ENCODE measurements around the gene RAB4B. TPM values are rescaled to one million over a fixed set of nuclear protein-coding genes. Genes with fewer than 3 reads are reported as not detected.

Gene RAB4B
- total RNA-seq, 2 donors from 2014 or later, result 14.6 to 23.6 TPM

DNA sequence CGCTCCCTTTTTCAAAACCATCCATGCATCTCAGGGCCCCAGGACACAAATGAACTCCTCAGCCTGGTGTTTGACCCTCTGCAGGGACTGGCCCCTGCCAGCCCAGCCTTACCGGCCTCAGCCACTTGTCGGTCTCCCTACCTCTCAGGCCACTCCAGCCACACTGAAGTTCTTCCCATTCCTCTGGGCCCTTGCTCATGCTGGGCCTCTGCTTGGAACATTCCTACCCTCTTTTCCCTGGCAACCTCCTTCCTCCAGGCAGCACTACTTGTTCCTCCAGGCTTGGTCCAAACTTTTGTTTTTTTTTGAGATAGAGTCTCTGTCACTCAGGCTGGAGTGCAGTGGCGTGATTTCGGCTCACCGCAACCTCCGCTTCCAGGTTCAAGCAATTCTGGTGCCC is 13.3 kb downstream of the RAB4B start:
- no peaks in the 10 kb centered on the region for H3K9me3 ChIP-seq
- no peak for DNase-seq (ENCODE audit: low spot score)
- no peaks in the 10 kb centered on the region for H3K27me3 ChIP-seq
- no peak overlapping the region for H3K4me3 ChIP-seq
- H3K36me3 ChIP-seq, result no peaks in the 10 kb centered on the region
- TF ChIP-seq, protein P1, sequence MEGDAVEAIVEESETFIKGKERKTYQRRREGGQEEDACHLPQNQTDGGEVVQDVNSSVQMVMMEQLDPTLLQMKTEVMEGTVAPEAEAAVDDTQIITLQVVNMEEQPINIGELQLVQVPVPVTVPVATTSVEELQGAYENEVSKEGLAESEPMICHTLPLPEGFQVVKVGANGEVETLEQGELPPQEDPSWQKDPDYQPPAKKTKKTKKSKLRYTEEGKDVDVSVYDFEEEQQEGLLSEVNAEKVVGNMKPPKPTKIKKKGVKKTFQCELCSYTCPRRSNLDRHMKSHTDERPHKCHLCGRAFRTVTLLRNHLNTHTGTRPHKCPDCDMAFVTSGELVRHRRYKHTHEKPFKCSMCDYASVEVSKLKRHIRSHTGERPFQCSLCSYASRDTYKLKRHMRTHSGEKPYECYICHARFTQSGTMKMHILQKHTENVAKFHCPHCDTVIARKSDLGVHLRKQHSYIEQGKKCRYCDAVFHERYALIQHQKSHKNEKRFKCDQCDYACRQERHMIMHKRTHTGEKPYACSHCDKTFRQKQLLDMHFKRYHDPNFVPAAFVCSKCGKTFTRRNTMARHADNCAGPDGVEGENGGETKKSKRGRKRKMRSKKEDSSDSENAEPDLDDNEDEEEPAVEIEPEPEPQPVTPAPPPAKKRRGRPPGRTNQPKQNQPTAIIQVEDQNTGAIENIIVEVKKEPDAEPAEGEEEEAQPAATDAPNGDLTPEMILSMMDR (IDR thresholded peaks at IDR 0.05), result no peak
- no peak overlapping the region for H3K27ac ChIP-seq
- no peaks in the 10 kb centered on the region for H3K4me1 ChIP-seq

DNA sequence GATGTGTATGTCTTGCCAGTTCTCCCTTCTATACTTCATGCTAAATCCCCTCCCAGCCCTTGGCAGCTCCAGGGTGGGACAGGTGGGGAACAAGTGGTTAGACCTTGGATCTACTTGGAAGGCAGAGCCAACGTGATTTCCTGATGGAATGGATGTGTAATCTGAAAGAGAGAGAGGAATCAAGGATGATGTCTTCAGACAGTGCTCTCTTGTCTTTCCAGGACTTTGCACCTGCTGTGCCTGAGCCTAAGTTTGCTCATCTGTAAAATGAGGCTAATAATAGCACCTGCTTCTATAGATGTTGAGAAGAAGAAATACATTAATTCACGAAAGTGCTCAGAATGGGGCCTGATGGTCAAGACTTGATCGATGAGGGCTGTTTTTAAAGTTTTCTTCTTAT is 13.9 kb downstream of the RAB4B start:
- no peak for DNase-seq (ENCODE audit: low spot score)
- H3K27me3 ChIP-seq, result no peaks in the 10 kb centered on the region
- no peaks in the 10 kb centered on the region for H3K4me1 ChIP-seq
- no peaks in the 10 kb centered on the region for H3K36me3 ChIP-seq
- peak overlapping the region in 1 of 2 donors; percentile 10 for H3K27ac ChIP-seq
- no peaks in the 10 kb centered on the region for H3K9me3 ChIP-seq
- TF ChIP-seq, protein P1 (IDR thresholded peaks at IDR 0.05), result no peak
- no peak overlapping the region for H3K4me3 ChIP-seq

DNA sequence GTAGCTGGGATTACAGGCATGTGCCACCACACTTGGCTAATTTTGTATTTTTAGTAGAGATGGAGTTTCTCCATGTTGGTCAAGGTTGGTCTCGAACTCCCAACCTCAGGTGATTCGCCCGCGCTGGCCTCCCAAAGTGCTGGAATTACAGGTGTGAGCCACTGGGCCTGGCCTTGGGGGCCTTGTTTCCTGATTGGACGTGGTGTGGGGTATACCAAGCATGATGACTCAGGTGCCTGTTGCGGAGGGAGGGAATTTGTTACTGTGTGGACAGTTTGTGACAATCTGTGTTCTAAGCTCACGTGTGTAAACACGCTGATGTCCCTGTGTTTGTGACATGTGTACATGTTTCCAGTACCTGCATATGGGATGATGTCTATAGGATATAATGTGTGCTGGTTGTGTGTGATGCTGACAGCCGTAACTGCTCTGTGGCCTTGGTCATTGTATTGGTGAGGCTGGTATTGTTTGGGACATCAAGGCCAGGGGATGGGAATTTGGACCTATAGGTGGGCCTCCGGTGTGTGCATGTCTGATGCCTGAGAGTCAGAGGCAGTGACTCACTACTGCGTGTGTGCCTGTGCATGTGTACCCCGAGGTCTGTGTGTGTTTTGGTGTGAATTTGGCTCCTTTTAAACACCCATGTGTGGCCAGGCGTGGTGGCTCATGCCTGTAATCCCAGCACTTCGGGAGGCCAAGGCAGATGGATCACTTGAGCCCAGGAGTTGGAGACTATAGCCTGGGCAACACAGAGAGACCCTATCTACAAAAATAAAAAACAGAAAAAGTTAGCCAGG is 19.3 kb downstream of the RAB4B start:
- H3K36me3 ChIP-seq, result peaks cover 21% of the 10 kb centered on the region
- no peaks in the 10 kb centered on the region for H3K27me3 ChIP-seq
- H3K27ac ChIP-seq, result peak overlapping the region; percentile 87 to 98
- TF ChIP-seq, protein P1 (IDR thresholded peaks at IDR 0.05), result no peak
- no peak overlapping the region for H3K4me3 ChIP-seq
- H3K9me3 ChIP-seq, result no peaks in the 10 kb centered on the region
- H3K4me1 ChIP-seq, result peaks cover 0 to 34% of the 10 kb centered on the region in 2 donors
- no peak for DNase-seq (ENCODE audit: low spot score)

DNA sequence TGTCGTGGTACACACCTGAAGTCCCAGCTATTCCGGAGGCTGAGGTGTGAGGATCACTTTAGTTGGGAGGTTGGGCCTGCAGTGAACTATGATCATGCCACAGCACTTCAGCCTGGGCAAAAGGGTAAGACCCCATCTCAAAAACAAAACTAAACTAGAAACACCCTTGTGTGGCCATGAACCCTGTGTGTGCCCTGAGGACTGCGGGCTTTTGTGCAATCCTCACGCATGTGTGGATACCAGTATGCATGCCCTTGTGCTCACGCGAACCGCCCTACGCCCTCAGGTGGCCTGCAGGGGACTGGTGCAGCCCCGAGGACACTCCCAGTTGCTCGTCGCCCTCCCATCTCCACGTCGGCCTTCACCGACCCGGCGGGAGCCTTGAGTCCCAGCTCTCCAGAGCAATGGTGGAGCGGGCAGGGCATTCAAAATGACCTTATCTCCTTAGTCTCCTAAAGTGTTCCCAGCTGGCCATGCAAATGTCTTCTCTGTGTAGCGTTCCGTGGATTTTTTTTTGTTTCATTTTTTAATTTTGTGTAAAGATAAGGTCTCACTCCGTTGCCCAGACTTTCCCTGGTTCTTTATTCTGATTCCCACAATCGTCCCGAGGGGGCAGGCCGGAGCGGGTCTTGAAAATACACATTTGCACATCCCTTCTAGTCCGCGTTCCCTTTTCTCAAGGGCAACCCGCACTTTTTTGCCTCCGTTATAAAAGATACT is 20.1 kb downstream of the RAB4B start:
- Histone ChIP-seq H3K27me3 (no peaks in the 10 kb centered on the region), H3K4me1 (peaks cover 0 to 42% of the 10 kb centered on the region in 2 donors), H3K4me3 (peak overlapping the region; percentile 41 to 80), H3K27ac (peak overlapping the region; percentile 87 to 98), H3K9me3 (no peaks in the 10 kb centered on the region), H3K36me3 (peaks cover 21% of the 10 kb centered on the region)
- no peak for DNase-seq (ENCODE audit: low spot score)
- TF ChIP-seq, protein P1 (IDR thresholded peaks at IDR 0.05), result peak in 1 of 2 donors; percentile 56

DNA sequence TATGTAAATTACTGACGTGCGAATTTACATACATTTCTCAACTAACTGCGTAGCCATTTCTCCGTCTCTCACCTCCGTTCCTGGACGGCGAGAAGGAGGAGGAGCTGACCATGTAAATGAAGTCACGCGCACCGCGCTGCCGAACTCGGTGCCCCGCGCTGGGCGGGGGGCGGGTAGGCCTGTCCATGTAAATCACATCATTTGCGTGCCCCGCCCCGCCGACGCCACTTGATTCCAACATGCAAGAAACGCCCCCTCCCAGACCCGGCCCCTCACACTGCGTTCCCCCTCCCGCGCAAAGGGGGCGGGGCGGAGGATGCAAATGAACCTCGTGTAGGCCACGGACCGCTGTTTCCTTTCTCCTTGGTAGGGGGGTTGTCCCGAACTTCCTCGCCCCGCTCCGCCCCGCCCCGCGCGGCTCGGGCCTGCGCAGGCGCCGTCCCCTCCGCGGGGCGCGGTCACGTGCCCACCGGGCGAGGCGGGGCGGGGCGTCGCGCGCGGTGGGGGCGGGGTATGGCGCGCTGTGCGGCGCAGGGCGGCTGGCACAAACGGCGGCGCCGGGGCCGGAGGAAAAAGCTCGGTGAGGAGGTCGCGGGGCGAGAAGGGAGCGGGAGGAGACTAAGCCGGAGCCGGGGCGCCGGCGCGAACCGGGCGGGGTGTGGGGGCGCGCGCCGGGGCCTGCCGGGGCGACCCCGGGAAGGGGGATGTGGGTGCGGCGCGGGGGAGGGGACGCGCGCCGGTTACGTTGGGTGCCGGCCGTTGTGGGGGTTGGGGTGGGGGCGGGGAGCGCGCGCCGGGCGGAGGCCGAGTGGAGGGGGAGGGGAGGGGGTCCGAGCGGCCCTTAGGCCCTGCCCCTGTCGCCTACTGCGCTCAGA is 20.9 kb downstream of the RAB4B start, which contains the start of gene EGLN2:
Gene EGLN2, plus strand, starts transcription at position 509 of the 875 bp plus-strand sequence. CDS start 1,382 bp downstream, outside the sequence.
- peak within 1 kb of the TSS; percentile 96 to 98 for H3K27ac ChIP-seq
- peaks cover 21% of the 10 kb centered on the region for H3K36me3 ChIP-seq
- DNase-seq (ENCODE audit: low spot score), result peak; percentile 100
- H3K4me1 ChIP-seq, result peaks cover 1 to 50% of the 10 kb centered on the region in 2 donors
- TF ChIP-seq, protein P1 (IDR thresholded peaks at IDR 0.05), result peak in 1 of 2 donors; percentile 20
- H3K27me3 ChIP-seq, result no peaks in the 10 kb centered on the region
- no peaks in the 10 kb centered on the region for H3K9me3 ChIP-seq
- peak within 1 kb of the TSS; percentile 80 to 99 for H3K4me3 ChIP-seq

All from right atrium auricular region (tissue), 2 donors.